ENCODE results near the gene UBA5.
A peak's percentile ranks its signal among the peaks of the same experiment; 100 is the strongest.

Gene UBA5

GRCh38 chr3:132650153-132650552, 10.0 kb upstream of the UBA5 start:
- TF ChIP-seq CTCF (IDR thresholded peaks at IDR 0.05; ENCODE audit: low read depth, low read length, missing control alignments), result no peak
- no peak for DNase-seq (ENCODE audit: extremely low read depth, low read depth)

GRCh38 chr3:132652640-132653270, 7.4 kb upstream of the UBA5 start:
- DNase-seq (ENCODE audit: extremely low read depth, low read depth), result peak; percentile 40
- no peak overlapping the region for H3K4me3 ChIP-seq (replicated peaks; ENCODE audit: low read depth, low read length)
- TF ChIP-seq CTCF (IDR thresholded peaks at IDR 0.05; ENCODE audit: low read depth, low read length, missing control alignments), result no peak

More at GRCh38 chr3:132650153-132650552, 10.0 kb upstream of the UBA5 start:
- no peak overlapping the region for H3K4me3 ChIP-seq (replicated peaks; ENCODE audit: low read depth, low read length)

GRCh38 chr3:132654190-132654589, 5.9 kb upstream of the UBA5 start:
- no peak for DNase-seq (ENCODE audit: extremely low read depth, low read depth)
- H3K4me3 ChIP-seq (replicated peaks; ENCODE audit: low read depth, low read length), result no peak overlapping the region
- no peak for TF ChIP-seq CTCF (IDR thresholded peaks at IDR 0.05; ENCODE audit: low read depth, low read length, missing control alignments)

- H3K4me3 ChIP-seq (replicated peaks; ENCODE audit: low read depth, low read length), result no peak overlapping the region
- no peak for DNase-seq (ENCODE audit: extremely low read depth, low read depth)
- TF ChIP-seq CTCF (IDR thresholded peaks at IDR 0.05; ENCODE audit: low read depth, low read length, missing control alignments), result no peak
These were observed 5.4 kb upstream of the UBA5 start for GRCh38 chr3:132654721-132655120.

- H3K4me3 ChIP-seq (replicated peaks; ENCODE audit: low read depth, low read length), result no peak overlapping the region
- DNase-seq (ENCODE audit: extremely low read depth, low read depth), result no peak
- no peak for TF ChIP-seq CTCF (IDR thresholded peaks at IDR 0.05; ENCODE audit: low read depth, low read length, missing control alignments)
These were observed 4.7 kb upstream of the UBA5 start for GRCh38 chr3:132655471-132655870.

- H3K4me3 ChIP-seq (replicated peaks; ENCODE audit: low read depth, low read length), result peak overlapping the region; percentile 82
- no peak for DNase-seq (ENCODE audit: extremely low read depth, low read depth)
- TF ChIP-seq CTCF (IDR thresholded peaks at IDR 0.05; ENCODE audit: low read depth, low read length, missing control alignments), result no peak
These were observed 2.0 kb upstream of the UBA5 start for GRCh38 chr3:132657869-132658747.

Measured in HFF-Myc (cell line).